ENCODE data around the gene NABP2.

GRCh38 chr12:56257491-56258067, 33.4 kb downstream of the NABP2 start:
- TF ChIP-seq CTCF (IDR thresholded peaks at IDR 0.05): no peak
- no peak for TF ChIP-seq POLR2A (IDR thresholded peaks at IDR 0.05)
